Esophagus squamous epithelium (tissue), 4 donors: ENCODE measurements around the gene CKLF.

ENCODE experiments used
- CTCF ChIP-seq, 6 experiments: fragments of 450-650 bp in 4 of 6; fragments of 200-600 bp in 2 of 6; sonication (generic) in 2 of 6; IDR thresholded peaks; one replicate each; pipeline ENCODE4 v1.5.1; 2016 to 2019; ENCODE audit warnings: antibody characterized with exemption in 6 of 6, mild to moderate bottlenecking in 4 of 6, moderate library complexity in 4 of 6
- POLR2A ChIP-seq, 4 donors: fragments of 450-650 bp; IDR thresholded peaks; one replicate each; pipeline ENCODE4 v1.6.1; 2017; ENCODE audit warnings: antibody characterized with exemption in 4 of 4, mild to moderate bottlenecking in 4 of 4, moderate library complexity in 3 of 4

DNA sequence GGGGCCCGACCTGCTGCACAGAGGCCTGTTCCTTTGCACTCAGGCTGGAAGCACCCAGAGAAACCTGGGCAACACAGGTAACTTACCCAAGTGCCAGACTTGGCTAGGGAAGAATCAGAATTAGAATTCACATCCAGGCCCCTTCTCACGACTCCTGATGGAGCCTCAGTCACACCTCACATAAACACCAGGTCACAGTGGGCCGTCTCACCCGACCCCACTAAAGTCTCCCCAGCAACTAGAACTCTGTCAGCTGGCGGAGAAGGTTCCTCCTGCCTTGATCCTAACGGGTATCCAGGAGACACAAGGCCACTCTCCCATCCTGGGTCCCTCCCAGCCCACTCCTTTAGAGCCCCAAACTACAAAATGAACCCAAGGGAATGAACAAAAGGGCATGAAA is 8.8 kb upstream of the CKLF start:
- TF ChIP-seq POLR2A (IDR thresholded peaks at IDR 0.05), result no peak
- no peak for TF ChIP-seq CTCF (IDR thresholded peaks at IDR 0.05)
